ENCODE results near the gene SHMT2. TPM values are rescaled to one million over a fixed set of nuclear protein-coding genes. Genes with fewer than 3 reads are reported as not detected.

The SHMT2 gene
- total and polyA plus RNA-seq, 2 donors (not counting 3 experiments of a cell fraction or from before 2014, with no cell fraction given), result 155 to 243 TPM

DNA sequence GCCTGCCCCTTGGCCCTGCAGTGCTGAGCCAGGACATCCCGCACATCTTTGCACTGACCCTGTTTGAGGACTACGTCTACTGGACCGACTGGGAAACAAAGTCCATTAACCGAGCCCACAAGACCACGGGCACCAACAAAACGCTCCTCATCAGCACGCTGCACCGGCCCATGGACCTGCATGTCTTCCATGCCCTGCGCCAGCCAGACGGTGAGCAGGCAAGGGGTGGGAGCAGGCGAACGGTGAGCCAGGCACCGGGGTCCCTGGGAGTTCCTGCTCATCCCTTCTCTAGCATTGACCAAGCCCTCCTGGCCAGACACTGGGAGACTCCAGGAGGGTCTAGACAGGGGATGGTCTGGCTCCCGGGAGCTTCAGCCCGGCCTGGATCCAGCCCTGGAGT is 30.3 kb upstream of the SHMT2 start:
- intact Hi-C loops (cut with micrococcal nuclease), result no loop called here
- no peak for TF ChIP-seq GATA2 (IDR thresholded peaks at IDR 0.05; ENCODE audit: insufficient read depth, insufficient read length, low read depth, low read length)
- TF ChIP-seq, protein P1, sequence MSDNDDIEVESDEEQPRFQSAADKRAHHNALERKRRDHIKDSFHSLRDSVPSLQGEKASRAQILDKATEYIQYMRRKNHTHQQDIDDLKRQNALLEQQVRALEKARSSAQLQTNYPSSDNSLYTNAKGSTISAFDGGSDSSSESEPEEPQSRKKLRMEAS (IDR thresholded peaks at IDR 0.05; ENCODE audit: insufficient read depth, insufficient read length), result no peak
- no peak for TF ChIP-seq FOS (IDR thresholded peaks at IDR 0.05; ENCODE audit: borderline replicate concordance, insufficient read depth, low read length)
- TF ChIP-seq JUN (IDR thresholded peaks at IDR 0.05; ENCODE audit: borderline replicate concordance, insufficient read depth, insufficient read length, low read depth), result no peak
- no peak for TF ChIP-seq POLR2AphosphoS5 (IDR thresholded peaks at IDR 0.05; ENCODE audit: insufficient read depth, low read depth, low read length)
- TF ChIP-seq POLR2A (IDR thresholded peaks at IDR 0.05; ENCODE audit: low read depth, low read length), result no peak
- TF ChIP-seq EZH2 (IDR thresholded peaks at IDR 0.05; ENCODE audit: borderline replicate concordance, low read depth, low read length, severe bottlenecking), result no peak
- TF ChIP-seq, protein P2, sequence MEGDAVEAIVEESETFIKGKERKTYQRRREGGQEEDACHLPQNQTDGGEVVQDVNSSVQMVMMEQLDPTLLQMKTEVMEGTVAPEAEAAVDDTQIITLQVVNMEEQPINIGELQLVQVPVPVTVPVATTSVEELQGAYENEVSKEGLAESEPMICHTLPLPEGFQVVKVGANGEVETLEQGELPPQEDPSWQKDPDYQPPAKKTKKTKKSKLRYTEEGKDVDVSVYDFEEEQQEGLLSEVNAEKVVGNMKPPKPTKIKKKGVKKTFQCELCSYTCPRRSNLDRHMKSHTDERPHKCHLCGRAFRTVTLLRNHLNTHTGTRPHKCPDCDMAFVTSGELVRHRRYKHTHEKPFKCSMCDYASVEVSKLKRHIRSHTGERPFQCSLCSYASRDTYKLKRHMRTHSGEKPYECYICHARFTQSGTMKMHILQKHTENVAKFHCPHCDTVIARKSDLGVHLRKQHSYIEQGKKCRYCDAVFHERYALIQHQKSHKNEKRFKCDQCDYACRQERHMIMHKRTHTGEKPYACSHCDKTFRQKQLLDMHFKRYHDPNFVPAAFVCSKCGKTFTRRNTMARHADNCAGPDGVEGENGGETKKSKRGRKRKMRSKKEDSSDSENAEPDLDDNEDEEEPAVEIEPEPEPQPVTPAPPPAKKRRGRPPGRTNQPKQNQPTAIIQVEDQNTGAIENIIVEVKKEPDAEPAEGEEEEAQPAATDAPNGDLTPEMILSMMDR (IDR thresholded peaks at IDR 0.05; ENCODE audit: extremely low read depth in 1 of 2, insufficient read depth in 1 of 2, low read depth in 1 of 2, low read length in 2 of 2), result no peak
- no peak for TF ChIP-seq MYC (IDR thresholded peaks at IDR 0.05; ENCODE audit: low read depth, low read length)
- CTCF ChIA-PET, result interaction anchor here (0.9 to 1.6 kb wide), 2 partner anchors 14 to 16 kb away, joined by 4 to 5 read pairs; no protein-coding TSS in a partner anchor
- H3K79me2 ChIP-seq (ENCODE audit: control insufficient read depth, insufficient read depth, low read length), result no peaks in the 10 kb centered on the region
- no peak overlapping the region for H3K4me2 ChIP-seq (ENCODE audit: insufficient read depth, low read length)
- no TSS peak for BruUV-seq (replicated peaks)
- no peaks in the 10 kb centered on the region for H3K27me3 ChIP-seq (ENCODE audit: control insufficient read depth in 2 of 2, insufficient read depth in 2 of 2, low read length in 2 of 2)
- DNase-seq (ENCODE audit: low read depth, low spot score), result no peak
- no peak overlapping the region for H3K27ac ChIP-seq (ENCODE audit: insufficient read depth, low read depth, low read length)
- H4K20me1 ChIP-seq (replicated peaks; ENCODE audit: control insufficient read depth, extremely low read depth, insufficient read depth, low read length), result no peaks in the 10 kb centered on the region
- no peak for FAIRE-seq
- H3K4me3 ChIP-seq (replicated peaks in 1 of 3; ENCODE audit: insufficient read depth in 1 of 3, low read depth in 1 of 3, low read length in 3 of 3), result no peak overlapping the region
- no peaks in the 10 kb centered on the region for H3K4me1 ChIP-seq (ENCODE audit: control insufficient read depth, extremely low read depth, insufficient read depth, low read length)
- dilution Hi-C loops (cut with MboI; ENCODE audit: extremely low pct_ligation_motif_present, low sequenced_read_pairs), result no loop called here
- no peaks in the 10 kb centered on the region for H3K9me3 ChIP-seq (replicated peaks; ENCODE audit: control insufficient read depth, insufficient read depth, low read length)
- no peak overlapping the region for H3K9ac ChIP-seq (replicated peaks; ENCODE audit: extremely low read depth, insufficient read depth, low read length)
- POLR2A ChIA-PET, result no interaction called here
- H3K9me1 ChIP-seq (replicated peaks; ENCODE audit: control insufficient read depth, extremely low read depth, insufficient read depth, low read length), result no peaks in the 10 kb centered on the region
- H3K36me3 ChIP-seq (ENCODE audit: control insufficient read depth in 2 of 2, extremely low read depth in 1 of 2, insufficient read depth in 2 of 2, low read length in 2 of 2), result no peaks in the 10 kb centered on the region
- H2AFZ ChIP-seq (ENCODE audit: low read depth, low read length), result no peak overlapping the region
